ENCODE data around the gene WSCD1.

WSCD1 gene

DNA sequence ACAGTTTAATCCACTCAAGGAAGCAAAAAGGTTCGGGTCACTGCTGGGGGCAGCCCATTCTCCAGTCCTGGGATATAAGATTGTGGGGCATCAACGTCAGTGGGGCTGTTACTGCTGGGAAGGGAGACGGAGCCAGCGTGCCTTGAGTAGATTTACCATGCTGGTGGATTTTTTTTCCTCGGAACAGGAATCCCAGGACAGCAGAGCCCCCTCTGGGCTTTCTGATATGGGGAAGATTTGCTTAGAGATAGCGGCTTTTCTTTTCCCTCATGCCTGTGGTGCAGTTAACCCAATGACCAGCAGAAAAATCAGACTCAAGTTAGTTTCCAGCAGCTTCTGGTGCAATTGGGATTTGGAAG lies 35.4 kb downstream of the WSCD1 start:
- CTCF ChIA-PET, result no interaction called here
- TF ChIP-seq, protein P1, sequence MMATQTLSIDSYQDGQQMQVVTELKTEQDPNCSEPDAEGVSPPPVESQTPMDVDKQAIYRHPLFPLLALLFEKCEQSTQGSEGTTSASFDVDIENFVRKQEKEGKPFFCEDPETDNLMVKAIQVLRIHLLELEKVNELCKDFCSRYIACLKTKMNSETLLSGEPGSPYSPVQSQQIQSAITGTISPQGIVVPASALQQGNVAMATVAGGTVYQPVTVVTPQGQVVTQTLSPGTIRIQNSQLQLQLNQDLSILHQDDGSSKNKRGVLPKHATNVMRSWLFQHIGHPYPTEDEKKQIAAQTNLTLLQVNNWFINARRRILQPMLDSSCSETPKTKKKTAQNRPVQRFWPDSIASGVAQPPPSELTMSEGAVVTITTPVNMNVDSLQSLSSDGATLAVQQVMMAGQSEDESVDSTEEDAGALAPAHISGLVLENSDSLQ (IDR thresholded peaks at IDR 0.05), result no peak
- no peak for TF ChIP-seq LEF1 (IDR thresholded peaks at IDR 0.05; ENCODE audit: borderline replicate concordance)
- TF ChIP-seq FOXK2 (IDR thresholded peaks at IDR 0.05), result no peak
- no peak for TF ChIP-seq CTBP1 (IDR thresholded peaks at IDR 0.05; ENCODE audit: borderline replicate concordance)
- no peak for TF ChIP-seq L3MBTL2 (conservative IDR thresholded peaks at IDR 0.05)
- no peak for TF ChIP-seq FOXA1 (IDR thresholded peaks at IDR 0.05)
- TF ChIP-seq NFRKB (IDR thresholded peaks at IDR 0.05), result no peak
- TF ChIP-seq FOXM1 (IDR thresholded peaks at IDR 0.05; ENCODE audit: borderline replicate concordance), result no peak
- TF ChIP-seq ZNF384 (IDR thresholded peaks at IDR 0.05), result no peak
- no peak for TF ChIP-seq SP1 (IDR thresholded peaks at IDR 0.05)
- no peak for TF ChIP-seq ELF4 (IDR thresholded peaks at IDR 0.05)
- no peak for TF ChIP-seq HDGF (IDR thresholded peaks at IDR 0.05; ENCODE audit: borderline replicate concordance)
- no peak for TF ChIP-seq ARNT (IDR thresholded peaks at IDR 0.05)
- POLR2A ChIA-PET, result no interaction called here
- no peak for DNase-seq (ENCODE audit: extremely low spot score)

DNA sequence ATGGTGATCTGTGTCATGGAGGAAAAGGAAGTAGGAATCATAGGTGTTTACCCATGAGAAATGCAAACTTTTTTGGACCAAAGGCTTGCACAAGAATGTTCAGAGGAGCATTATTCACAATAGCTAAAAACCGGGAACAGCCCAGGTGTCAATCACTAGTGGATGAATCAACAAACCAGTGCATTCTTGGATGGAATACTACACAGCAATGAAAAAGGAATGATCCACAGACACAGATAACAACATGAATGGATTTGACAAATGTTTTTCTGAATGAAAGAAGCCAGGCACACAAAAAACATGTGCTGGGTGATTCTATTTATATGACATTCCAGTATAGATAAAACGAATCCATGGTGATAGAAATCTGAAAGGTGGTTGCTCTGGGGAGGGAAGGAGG lies 36.0 kb downstream of the WSCD1 start:
- ChIA-PET POLR2A (no interaction called here), CTCF (no interaction called here)
- TF ChIP-seq FOXM1 (IDR thresholded peaks at IDR 0.05; ENCODE audit: borderline replicate concordance) (no peak), BHLHE40 (IDR thresholded peaks at IDR 0.05; ENCODE audit: borderline replicate concordance) (no peak), L3MBTL2 (conservative IDR thresholded peaks at IDR 0.05) (no peak), FOXK2 (IDR thresholded peaks at IDR 0.05) (no peak), HDGF (IDR thresholded peaks at IDR 0.05; ENCODE audit: borderline replicate concordance) (no peak)
- no peak for DNase-seq (ENCODE audit: extremely low spot score)

DNA sequence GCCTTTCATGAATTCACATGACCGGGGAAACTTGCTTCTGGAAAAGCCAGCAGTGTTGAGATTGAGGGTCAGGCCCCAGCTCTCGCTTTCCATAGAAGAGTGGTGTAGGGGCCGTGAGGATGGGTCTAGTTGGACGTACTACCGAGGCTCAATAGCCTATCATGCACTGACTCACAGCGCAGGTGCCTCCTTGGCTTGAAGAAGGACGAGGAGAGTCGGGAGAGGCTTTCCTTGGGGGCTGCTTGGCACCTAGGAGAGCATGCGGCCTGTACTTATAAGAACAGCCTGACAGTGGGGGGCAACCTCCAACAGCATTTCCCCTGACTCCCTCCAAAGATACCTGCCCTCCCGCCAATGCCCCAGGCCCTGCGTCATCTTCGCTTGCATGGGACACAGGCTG lies 37.6 kb downstream of the WSCD1 start:
- POLR2A ChIA-PET, result no interaction called here
- CTCF ChIA-PET, result no interaction called here
- DNase-seq (ENCODE audit: extremely low spot score), result no peak
- TF ChIP-seq ZNF384 (IDR thresholded peaks at IDR 0.05) (no peak), CTBP1 (IDR thresholded peaks at IDR 0.05; ENCODE audit: borderline replicate concordance) (no peak), BHLHE40 (IDR thresholded peaks at IDR 0.05; ENCODE audit: borderline replicate concordance) (no peak), TARDBP (IDR thresholded peaks at IDR 0.05) (no peak), SP1 (IDR thresholded peaks at IDR 0.05) (no peak), HDGF (IDR thresholded peaks at IDR 0.05; ENCODE audit: borderline replicate concordance) (no peak), SUZ12 (IDR thresholded peaks at IDR 0.05) (no peak), FOXM1 (IDR thresholded peaks at IDR 0.05; ENCODE audit: borderline replicate concordance) (no peak), FOXA1 (IDR thresholded peaks at IDR 0.05) (no peak), LEF1 (IDR thresholded peaks at IDR 0.05; ENCODE audit: borderline replicate concordance) (no peak), ARNT (IDR thresholded peaks at IDR 0.05) (no peak), FOXK2 (IDR thresholded peaks at IDR 0.05) (no peak), NFRKB (IDR thresholded peaks at IDR 0.05) (no peak), L3MBTL2 (conservative IDR thresholded peaks at IDR 0.05) (no peak), ELF4 (IDR thresholded peaks at IDR 0.05) (no peak)
- TF ChIP-seq, protein P1 (IDR thresholded peaks at IDR 0.05), result no peak

DNA sequence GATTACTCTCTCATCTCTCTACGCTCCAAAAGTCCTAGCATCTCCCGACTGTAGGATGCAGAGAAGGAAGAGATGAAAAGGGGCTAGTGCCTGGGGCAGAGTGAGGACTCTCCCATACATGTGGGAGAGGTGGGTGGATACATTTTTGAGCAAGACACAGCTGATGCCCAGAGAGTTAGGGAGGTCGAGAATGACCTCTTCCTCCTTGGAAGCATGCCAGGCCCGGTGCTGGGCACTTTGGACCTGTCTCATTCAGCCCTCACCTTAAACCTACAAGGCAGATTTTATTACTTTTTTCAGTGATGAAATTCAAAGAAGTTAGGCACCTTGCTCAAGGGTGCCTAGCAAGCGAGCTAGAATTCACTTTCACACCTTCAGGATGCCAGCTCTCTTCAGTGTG lies 38.2 kb downstream of the WSCD1 start:
- no peak for TF ChIP-seq FOXM1 (IDR thresholded peaks at IDR 0.05; ENCODE audit: borderline replicate concordance)
- no peak for TF ChIP-seq ZNF384 (IDR thresholded peaks at IDR 0.05)
- TF ChIP-seq HDGF (IDR thresholded peaks at IDR 0.05; ENCODE audit: borderline replicate concordance), result no peak
- no peak for TF ChIP-seq L3MBTL2 (conservative IDR thresholded peaks at IDR 0.05)
- TF ChIP-seq FOXK2 (IDR thresholded peaks at IDR 0.05), result no peak
- no peak for TF ChIP-seq BHLHE40 (IDR thresholded peaks at IDR 0.05; ENCODE audit: borderline replicate concordance)
- no peak for TF ChIP-seq ARNT (IDR thresholded peaks at IDR 0.05)
- TF ChIP-seq NFRKB (IDR thresholded peaks at IDR 0.05), result no peak
- TF ChIP-seq SP1 (IDR thresholded peaks at IDR 0.05), result no peak
- TF ChIP-seq, protein P1 (IDR thresholded peaks at IDR 0.05), result no peak
- TF ChIP-seq SUZ12 (IDR thresholded peaks at IDR 0.05), result no peak
- TF ChIP-seq LEF1 (IDR thresholded peaks at IDR 0.05; ENCODE audit: borderline replicate concordance), result no peak
- no peak for TF ChIP-seq FOXA1 (IDR thresholded peaks at IDR 0.05)
- no peak for TF ChIP-seq TARDBP (IDR thresholded peaks at IDR 0.05)
- no peak for TF ChIP-seq ELF4 (IDR thresholded peaks at IDR 0.05)
- ChIA-PET CTCF (no interaction called here), POLR2A (no interaction called here)
- no peak for DNase-seq (ENCODE audit: extremely low spot score)

DNA sequence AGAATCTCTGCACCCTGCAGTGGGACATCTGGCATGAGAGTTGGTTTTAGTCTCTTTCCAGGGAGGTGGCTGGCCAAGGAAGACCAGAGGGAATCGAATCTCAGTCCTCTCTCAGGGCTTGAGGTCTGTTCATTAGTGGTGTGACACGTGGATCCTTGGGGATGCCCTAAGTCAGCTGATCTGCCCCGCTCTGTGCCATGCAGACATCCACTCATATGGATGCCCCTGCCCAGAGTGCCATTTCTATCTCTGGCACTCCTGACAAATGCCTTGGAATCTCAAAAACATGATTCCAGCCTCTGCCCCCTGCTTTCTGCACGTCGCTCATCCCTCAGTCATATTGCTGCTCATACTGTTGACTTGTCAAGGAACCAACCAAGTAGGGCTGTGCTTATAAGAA lies 38.8 kb downstream of the WSCD1 start:
- TF ChIP-seq, protein P1 (IDR thresholded peaks at IDR 0.05), result no peak
- TF ChIP-seq SP1 (IDR thresholded peaks at IDR 0.05), result no peak
- TF ChIP-seq CTBP1 (IDR thresholded peaks at IDR 0.05; ENCODE audit: borderline replicate concordance), result no peak
- TF ChIP-seq ARNT (IDR thresholded peaks at IDR 0.05), result no peak
- no peak for TF ChIP-seq NFRKB (IDR thresholded peaks at IDR 0.05)
- no peak for TF ChIP-seq ZNF384 (IDR thresholded peaks at IDR 0.05)
- TF ChIP-seq BHLHE40 (IDR thresholded peaks at IDR 0.05; ENCODE audit: borderline replicate concordance), result no peak
- TF ChIP-seq SUZ12 (IDR thresholded peaks at IDR 0.05), result no peak
- TF ChIP-seq ELF4 (IDR thresholded peaks at IDR 0.05), result no peak
- no peak for TF ChIP-seq LEF1 (IDR thresholded peaks at IDR 0.05; ENCODE audit: borderline replicate concordance)
- no peak for TF ChIP-seq TARDBP (IDR thresholded peaks at IDR 0.05)
- no peak for TF ChIP-seq FOXA1 (IDR thresholded peaks at IDR 0.05)
- no peak for TF ChIP-seq FOXM1 (IDR thresholded peaks at IDR 0.05; ENCODE audit: borderline replicate concordance)
- no peak for TF ChIP-seq FOXK2 (IDR thresholded peaks at IDR 0.05)
- TF ChIP-seq L3MBTL2 (conservative IDR thresholded peaks at IDR 0.05), result no peak
- TF ChIP-seq HDGF (IDR thresholded peaks at IDR 0.05; ENCODE audit: borderline replicate concordance), result no peak
- CTCF ChIA-PET, result no interaction called here

More for the DNA sequence above, 38.8 kb downstream of the WSCD1 start:
- POLR2A ChIA-PET, result no interaction called here
- DNase-seq (ENCODE audit: extremely low spot score), result no peak
